GM18907 (cell line): ENCODE measurements around the gene DCAF4.
"Not testable (repeated sequence)": the region's sequence is repeated elsewhere in the genome, so short reads cannot be mapped to it uniquely, and the experiment has no call there.

Experiments
- ATAC-seq: cut with Tn5 transposase; IDR thresholded peaks from one replicate; pipeline ENCODE4 v1.9.1; 2021; ENCODE audit warnings: mild to moderate bottlenecking, moderate library complexity; ENCODE audit not compliant: unreplicated experiment

DCAF4 gene

DNA sequence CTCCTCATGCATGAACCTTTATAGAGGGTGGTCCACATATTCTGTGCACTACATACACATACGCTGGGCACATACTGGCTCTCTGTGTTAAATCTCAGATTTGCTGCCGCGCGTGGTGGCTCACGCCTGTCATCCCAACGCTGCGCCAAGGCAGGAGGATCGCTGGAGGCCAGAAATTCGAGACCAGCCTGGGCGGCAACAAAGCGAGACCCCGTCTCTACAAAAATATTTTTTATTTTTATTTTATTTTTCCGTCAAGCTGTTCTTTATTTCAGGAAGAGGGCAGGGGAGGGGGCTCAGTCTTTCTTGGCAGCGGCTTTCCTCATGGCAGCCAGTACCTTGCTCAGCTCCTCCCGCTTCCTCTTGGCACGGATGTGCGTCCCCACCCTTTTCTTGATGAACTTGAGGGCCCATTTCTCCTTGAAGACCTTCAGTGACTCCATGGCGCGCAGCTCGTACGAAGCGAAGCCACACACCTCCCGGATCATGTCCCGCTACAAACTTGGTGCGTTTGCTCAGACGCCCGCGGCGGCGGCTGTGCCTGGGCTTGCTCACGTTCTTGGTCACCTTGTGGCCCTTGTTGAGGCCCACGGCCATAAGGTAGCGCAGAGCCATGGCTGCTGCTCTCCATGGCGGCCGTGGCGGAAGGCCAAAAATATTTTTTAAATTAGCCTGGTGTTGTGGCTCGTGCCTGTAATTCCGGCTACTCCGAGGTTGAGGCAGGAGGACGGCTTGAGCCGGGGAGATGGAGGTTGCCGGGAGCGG lies 3.2 kb downstream of the DCAF4 start:
- ATAC-seq, result no peak

DNA sequence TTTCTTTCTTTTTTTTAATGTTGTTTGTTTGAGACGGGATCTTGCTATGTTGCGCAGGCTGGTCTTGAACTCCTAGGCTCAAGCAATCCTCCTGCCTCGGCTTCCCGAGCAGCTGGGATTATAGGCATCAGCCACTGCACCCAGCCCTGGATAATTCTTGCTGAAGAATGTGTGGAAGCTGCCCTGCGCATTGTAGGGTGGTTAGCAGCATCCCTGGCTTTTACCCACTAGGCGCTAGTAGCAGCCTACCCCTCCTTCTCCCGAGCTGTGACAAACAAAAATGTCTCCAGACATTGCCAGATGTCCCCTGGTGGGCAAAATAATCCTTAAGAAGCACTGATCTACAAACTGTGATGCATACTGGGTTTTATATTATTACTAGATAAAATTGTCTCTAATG lies 6.6 kb downstream of the DCAF4 start:
- ATAC-seq, result no peak

DNA sequence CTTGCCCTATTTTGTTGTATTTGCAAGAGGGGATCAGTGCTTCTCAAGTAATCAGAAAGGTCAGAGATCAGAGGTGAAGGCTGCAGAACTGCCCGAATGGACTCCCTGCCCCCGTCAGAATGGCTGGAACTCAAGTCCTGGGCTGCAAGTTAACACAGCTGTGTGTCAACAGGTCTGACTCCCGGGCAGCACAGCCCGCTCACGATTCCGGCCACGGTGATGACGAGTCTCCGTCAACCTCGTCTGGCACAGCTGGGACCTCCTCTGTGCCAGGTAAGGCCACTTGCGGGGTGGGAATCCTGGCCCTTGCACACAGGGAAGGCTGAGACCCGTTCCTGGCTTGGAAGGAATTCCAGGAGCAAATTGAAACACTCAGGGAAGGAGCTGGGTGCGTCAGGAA lies 13.4 kb downstream of the DCAF4 start:
- ATAC-seq, result no peak

DNA sequence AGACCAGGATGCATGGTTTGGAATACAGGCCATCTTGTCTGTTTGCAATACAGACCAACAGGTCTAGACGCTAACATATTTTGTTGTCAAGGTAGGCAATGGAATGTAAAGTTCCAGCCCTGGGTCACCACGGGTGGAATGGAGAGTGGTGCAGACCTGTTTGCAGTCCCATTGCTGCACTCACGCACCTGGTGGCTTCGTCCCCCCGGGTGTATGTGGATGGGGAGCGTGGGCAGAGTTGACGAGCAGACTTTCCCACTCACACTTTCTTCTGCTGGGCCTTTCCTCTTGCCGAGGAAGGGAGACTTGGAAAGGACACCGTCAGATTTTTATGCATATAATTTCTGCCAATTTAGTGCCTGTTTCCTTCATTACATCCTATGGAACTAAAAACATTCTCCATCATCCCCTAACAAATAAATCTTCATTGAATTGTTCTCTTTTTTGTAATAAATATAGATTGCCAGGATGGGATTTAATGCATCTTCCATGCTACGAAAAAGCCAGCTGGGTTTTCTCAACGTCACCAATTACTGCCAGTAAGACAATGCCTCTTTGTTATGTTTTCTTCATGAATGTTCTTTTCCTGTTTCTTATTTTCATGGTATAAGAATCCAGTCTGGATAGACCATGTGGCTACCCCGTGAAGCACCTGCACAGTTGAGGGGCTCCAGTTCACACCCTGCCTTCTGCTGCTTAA lies 15.2 kb downstream of the DCAF4 start:
- ATAC-seq, result no peak

DNA sequence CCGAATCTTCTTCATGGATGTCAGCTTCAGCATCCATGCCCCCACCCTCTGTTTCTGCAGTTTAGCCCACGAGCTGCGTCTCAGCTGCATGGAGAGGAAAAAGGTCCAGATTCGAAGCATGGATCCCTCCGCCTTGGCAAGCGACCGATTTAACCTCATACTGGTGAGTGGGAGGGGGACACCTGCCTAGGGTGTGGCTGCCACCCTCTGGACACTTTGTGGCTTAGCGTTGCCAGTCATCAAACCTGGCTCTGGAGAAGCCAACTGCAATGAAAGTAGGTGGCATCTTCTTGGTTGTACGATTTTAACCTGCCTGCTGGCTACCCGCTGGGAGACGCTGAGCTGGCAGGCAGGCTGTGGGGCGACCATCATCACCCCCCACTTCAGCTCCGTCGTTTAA lies 16.7 kb downstream of the DCAF4 start:
- ATAC-seq, result no peak

DNA sequence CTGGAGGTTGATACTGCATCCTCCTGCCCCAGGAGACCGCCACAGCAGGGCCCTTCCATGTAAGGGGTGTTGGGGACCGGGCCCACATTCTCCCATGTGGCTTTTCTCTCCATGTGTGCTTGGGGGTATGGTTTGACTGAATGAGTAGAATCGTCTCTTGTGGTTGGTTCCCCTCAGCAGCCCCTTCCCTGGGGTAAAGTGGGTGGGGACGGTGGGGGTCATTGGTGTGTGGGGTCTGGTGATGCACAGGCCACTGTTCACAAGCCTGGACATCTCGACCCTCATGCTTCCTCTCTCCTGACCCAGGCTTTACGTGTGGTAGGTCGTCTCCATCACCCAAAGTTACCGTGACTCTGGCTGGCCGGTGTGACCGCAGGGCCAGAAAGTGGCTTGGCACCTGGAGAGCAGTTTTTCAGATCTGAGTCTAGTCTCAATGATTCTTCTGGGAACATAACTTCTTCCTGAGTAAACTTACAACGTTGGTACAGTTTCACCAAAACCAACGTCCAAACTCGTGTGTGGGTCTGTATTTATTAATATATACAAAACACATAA lies 17.7 kb downstream of the DCAF4 start:
- no peak for ATAC-seq

DNA sequence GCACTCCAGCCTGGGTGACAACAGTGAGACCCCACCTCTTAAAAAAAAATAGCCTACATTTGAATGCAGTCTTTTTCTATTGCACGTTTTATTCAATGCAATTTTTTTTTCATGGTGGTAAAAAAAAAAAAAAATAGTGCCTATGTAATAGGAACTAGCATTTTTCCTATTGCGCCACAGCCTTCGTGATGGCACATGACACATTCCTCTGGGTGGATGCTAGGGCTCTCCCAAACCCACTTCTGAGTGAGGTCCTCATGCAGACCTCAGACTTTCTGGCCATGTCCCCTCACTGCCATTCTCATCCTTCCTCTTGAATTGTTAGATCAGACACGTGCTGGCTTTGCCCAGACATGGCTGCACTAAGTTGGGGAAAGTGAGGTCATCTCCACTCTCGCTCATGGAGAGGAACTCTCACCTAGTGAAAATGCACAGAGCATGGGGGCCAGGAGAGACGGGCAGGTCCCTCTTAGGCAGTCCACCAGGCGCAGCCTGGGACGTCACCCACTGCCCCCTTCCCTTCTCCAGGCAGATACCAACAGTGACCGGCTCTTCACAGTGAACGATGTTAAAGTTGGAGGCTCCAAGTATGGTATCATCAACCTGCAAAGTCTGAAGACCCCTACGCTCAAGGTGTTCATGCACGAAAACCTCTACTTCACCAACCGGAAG lies 19.2 kb downstream of the DCAF4 start:
- no peak for ATAC-seq

DNA sequence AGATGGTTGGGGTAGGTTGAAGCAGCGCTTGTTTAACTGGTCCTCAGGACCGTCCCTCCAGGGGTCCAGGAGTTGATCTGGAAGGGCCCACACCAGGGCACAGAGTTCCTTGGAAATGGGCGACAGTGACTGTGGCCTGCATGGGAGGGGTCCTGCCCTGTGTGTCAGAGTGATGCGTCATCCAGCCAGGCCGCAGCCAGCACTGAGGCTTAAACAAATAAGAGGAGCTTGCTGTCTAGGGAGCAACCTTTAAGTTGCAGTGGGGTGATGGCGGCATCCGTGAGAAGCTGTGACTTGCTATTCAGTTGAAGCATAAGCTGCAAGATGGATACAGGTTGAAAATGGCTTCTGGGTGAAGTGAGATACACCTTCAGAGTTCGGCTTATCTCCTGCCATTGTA lies 20.2 kb downstream of the DCAF4 start:
- no peak for ATAC-seq

DNA sequence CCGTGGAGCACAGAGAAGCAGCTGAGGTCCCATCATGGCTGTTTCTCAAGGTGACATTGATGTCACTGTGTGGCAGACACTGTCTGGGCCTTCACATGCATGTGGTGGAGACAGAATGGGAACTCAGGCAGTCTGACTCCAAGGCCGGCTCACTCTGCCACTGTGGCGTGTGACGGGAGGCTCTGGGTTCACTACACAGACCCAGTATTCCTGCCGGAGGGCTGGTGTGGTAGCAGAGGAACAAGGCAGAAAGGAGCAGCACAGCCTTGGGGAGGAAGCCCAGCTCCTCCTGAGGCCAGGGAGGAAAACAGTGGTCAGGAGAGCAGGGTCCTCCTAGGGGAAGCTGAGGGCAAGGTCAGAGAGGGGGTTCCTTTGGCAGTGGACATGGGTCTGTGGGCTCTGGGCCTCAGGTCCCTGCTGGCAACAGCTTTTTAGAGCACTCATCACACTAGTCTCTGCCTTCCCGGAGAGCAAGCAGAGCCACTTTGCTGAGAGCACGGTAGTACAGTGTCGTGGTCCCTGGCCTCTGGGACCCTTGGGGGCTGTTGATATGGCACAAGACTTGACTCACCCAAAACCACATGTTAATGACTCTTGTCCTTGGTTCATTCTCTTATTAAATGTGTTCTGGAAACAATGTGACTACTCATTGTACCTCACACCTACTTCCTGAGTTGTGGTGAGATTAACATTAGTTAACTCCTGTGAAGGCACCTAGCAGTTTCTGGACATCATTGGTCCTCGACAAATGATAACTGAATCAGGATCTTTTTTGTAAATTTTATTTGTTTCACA lies 21.3 kb downstream of the DCAF4 start:
- no peak for ATAC-seq

DNA sequence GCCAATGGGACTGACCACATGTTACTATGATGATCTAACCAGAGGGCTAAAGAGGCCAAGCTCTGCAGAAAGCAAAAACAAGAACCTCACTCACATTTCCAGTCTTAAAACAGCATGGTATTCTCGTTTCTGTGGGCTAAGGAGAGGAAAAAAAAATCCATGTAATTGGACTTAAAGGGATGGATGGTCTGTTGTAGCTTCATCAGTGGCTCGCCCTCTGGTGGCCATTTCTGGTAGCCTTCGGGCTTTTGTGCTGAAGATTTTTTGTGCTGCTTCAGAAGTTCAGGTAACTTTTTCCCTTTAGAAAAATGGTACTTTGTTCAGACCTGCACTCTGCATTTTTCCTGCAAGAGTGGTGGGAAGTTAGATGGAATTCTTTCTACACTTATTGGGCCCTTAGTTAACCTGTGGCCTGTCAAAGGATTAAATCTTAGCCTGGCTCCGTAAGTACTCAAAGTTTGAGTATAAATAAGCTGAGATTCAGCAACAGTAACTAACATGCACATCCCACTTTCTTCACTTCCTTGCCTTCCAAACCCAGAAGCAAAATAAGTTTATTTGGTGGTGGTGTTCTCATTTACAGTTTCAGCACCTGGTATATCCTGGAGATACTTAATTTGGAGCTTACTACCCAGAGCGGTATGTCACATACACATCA lies 22.3 kb downstream of the DCAF4 start:
- ATAC-seq, result no peak

DNA sequence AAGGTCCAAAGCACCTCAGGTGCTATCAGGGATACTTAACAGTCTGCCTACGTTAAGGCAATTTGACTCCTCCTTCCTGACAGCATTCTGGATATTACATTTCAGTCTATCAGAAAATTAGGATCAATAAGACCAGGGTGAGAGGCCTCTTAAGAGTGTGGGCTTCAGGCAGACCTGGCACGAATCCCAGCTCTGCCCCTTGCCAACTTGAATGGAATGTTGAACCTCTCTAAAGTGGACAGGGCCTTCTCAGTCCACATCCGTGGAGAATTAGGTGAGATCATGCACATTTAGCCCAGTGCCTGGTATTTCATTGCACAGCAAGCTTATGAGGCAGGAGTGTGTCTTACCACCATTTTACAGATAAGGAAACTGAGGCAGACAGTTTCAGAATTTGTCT lies 25.9 kb downstream of the DCAF4 start:
- no peak for ATAC-seq

DNA sequence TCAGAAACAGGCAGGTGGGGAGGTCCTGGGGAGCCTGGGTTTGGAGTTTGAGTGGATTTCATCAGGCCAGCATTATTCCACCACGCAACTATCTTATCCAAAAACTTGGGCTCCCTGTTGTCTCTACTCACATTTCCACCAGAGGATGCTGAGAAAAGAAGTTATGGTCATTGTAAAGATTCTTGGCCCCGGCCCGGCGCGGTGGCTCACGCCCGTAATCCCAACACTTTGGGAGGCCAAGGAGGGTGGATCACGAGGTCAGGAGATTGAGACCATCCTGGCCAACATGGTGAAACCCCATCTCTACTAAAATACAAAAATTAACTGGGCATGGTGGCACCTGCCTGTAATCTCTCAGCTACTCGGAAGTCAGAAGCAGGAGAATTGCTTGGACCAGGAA lies 30.5 kb downstream of the DCAF4 start:
- not testable (repeated sequence) for ATAC-seq

DNA sequence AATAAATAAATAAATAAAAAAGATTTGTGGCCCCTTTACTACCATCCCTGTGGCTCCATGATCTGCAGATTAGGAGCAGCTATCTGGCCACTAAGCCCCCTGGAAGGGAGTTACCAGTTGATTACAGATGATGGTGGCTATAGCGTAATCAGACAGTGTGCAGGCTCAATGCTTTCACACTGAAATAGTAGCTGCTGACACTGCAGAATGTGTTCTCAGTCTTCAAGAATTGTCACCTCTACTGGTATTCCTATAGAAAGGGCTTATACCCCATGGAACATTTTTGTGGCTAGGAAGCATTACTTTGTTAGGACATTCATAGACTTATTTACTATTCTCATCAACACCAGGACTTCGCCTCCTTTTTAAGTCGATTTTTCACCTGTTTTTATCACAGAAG lies 30.9 kb downstream of the DCAF4 start:
- ATAC-seq, result no peak

DNA sequence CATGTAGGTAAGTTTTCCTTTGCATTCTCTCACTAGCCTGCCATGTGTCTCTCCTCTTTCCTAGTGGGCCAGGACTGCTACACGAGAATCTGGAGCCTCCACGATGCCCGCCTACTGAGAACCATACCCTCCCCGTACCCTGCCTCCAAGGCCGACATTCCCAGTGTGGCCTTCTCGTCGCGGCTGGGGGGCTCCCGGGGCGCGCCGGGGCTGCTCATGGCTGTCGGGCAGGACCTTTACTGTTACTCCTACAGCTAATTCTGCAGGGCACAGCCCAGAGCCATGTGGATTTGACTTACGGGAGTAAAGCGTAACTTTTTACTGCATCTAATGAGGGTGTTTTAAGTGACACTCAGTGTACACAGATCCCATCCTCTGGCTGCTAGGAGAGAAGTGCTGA lies 32.3 kb downstream of the DCAF4 start:
- no peak for ATAC-seq

DNA sequence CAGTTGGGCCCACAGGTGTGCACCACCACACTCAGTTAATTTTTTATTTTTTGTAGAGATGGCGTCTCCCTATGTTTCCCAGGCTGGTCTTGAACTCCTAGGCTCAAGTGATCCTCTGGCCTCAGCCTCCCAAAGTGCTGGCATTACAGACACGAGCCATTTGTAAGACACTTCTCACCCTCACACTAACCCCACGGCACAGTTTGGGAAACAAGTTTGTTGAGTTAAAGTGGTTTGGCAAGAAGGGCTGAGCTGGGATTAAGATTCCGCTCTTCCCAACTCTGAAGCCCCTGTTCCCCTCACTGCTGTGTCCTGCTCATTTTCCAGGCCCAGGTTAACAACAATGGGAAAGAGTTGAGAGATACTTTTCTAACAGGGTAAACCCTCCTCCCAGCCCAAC lies 34.8 kb downstream of the DCAF4 start:
- ATAC-seq, result not testable (repeated sequence)

DNA sequence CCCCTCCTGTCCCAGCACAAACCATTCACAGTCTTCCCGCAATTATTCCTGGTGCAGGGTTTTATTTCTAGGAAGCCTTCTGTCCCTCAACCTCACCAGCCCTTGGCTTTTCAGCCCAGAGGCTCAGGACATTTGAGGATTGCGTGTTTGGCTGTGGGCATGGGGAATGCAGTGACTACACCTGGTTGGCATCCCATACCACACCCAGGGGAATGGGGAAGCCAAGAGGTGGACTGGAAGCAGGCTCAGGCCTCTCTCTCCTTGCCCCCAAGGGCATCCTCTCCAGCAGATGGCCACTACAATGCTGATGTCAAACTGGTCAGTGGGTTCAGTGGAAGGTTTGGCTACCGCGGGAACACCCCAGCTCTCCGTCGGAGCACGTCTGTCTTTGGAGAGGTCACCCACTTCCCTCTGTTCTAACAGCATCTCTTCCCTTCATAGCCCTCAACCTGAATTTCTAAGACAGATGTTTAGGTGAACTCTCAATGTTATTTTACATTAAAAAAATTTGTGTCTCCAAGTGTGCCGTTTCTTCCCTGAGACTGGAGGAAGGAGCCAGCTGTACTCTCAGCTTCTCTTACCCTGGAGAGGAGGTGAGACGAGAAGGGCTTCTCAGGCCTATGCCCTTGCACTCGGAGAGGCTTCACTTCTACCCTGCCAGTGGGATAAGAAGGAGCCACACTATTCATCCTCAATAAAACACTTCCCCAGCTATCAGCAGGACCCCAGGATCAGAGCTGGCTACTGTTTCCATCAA lies 35.5 kb downstream of the DCAF4 start:
- no peak for ATAC-seq

DNA sequence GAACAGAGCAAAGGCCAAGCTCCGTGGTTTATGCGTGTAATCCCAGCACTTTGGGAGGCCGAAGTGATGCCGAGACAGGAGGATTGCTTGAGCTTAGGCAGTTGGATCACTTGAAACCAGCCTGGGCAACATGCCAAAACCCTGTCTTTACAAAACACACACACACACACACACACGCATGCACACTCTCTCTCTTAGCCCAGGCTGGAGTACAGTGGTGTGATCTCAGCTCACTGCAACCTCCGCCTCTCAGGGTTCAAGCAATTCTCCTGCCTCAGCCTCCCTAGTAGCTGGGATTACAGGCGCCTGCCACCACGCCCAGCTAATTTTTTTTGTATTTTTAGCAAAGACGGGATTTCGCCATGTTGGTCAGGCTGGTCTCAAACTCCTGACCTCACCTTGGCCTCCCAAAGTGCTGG lies 36.1 kb downstream of the DCAF4 start:
- ATAC-seq, result not testable (repeated sequence)

DNA sequence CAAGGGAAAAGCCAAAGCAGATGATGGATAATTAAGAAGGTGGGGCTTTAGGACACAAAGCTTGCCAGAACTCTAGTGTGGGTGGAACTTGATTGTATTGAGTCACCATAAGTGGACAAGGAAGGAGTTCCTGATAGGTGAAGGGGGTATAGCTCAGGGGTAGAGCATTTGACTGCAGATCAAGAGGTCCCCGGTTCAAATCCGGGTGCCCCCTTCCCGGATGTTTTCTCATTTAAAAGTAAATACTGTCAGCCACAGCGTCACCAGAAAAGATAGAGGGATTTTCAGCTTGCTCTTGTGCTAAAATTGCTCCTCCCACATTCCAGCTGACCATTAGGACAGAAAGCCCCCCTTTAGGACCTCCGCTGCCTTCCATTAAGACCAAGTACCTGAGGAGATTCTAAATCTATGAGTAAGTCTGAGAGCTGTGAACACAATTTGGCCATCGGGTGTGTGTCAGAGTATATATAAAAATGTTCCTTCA lies 36.6 kb downstream of the DCAF4 start:
- ATAC-seq, result no peak

DNA sequence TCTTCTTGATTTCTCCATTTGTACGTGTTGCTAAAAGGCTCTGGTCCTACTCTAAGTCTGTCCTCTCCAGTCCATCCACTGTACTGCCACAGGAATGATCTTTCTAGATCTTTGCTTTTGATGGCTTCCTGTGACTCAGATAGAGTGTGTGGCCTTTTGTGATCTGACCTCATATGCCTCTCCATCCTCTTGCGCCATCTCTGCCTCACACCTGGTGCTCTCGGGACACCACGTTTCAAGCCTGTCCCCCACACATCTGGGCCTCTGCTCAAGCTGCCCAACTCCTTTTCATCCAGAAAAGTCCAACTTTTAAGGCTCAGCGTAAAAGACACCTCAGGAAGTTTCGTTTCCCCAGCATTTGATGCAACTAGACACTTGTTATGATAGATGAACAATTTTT lies 39.0 kb downstream of the DCAF4 start:
- ATAC-seq, result no peak

DNA sequence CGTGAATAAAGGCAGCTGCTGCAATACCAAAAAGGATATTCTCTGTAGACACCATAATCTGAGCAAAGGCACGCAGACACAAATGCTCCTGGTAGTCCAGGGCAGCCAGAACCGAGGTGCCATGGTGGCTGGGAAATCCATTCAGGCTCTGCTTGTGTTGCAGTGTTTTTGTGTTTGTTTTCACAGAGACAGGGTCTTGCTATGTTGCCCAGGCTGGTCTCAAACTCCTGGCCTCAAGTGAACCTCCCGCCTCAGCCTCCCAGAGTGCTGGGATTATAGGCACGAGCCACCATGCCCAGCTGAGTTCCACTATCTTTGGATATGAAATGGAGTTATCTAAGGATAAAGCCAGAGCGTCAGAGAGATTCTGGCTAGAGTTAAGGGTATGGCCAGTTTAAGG lies 39.8 kb downstream of the DCAF4 start:
- no peak for ATAC-seq
